GM20000 (cell line): ENCODE results near the gene TMEM87B.
"Not testable (repeated sequence)": the region's sequence is repeated elsewhere in the genome, so short reads cannot be mapped to it uniquely, and the experiment has no call there.

ENCODE experiments used
- DNase-seq: peaks from one replicate; pipeline ENCODE4 v3.0.0; 2012; ENCODE audit warnings: low spot score
- TF ChIP-seq, protein P1 (sequence below): IDR thresholded peaks from 2 replicates; pipeline ENCODE4 v1.5.1; 2012; ENCODE audit warnings: mild to moderate bottlenecking, control low read depth; ENCODE audit errors: extremely low read depth, missing control alignments

The TMEM87B gene

GRCh38 chr2:112059671-112060070 lies 4.6 kb downstream of the TMEM87B start:
- no peak for DNase-seq
- TF ChIP-seq, protein P1, sequence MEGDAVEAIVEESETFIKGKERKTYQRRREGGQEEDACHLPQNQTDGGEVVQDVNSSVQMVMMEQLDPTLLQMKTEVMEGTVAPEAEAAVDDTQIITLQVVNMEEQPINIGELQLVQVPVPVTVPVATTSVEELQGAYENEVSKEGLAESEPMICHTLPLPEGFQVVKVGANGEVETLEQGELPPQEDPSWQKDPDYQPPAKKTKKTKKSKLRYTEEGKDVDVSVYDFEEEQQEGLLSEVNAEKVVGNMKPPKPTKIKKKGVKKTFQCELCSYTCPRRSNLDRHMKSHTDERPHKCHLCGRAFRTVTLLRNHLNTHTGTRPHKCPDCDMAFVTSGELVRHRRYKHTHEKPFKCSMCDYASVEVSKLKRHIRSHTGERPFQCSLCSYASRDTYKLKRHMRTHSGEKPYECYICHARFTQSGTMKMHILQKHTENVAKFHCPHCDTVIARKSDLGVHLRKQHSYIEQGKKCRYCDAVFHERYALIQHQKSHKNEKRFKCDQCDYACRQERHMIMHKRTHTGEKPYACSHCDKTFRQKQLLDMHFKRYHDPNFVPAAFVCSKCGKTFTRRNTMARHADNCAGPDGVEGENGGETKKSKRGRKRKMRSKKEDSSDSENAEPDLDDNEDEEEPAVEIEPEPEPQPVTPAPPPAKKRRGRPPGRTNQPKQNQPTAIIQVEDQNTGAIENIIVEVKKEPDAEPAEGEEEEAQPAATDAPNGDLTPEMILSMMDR = no peak

DNA sequence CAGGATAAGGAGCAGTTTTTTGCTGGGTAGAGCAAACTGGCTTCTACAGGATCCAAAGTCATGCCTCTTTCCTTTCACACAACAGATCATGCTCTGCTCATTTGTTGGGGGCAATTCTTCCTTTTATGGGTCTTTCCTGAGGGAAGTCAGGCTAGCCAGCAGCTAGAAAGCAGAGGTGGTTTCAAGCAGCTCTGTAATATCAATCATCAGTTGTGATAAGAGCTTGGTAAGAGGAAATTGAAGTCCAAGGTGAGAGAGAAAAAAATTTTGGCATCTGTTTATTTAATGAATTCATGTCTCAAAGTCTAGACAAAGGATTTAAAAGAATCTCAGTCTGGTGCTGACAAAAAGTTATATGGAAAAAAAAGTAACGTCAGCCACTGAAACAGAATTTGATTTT lies 6.2 kb downstream of the TMEM87B start:
- no peak for DNase-seq
- TF ChIP-seq, protein P1 = no peak

DNA sequence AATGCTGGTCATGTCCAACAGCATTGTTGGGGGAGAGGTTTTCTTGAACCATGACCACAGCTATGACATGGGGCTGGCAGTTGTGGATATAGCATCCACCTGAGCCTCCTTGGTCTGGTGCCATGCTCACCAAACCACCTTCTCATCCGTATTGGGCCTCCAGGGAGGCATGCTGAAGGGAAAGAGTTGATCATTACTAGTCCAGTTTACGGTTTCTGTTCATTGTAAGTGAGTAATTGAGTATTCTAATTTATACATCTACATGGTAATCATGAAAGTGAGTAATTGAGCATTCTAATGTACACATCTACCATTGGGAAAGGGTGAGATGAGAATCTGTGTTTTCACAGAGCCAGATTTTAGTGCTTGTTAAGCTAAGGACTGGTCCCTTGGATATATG lies 6.8 kb downstream of the TMEM87B start:
- DNase-seq = no peak
- TF ChIP-seq, protein P1 = no peak

GRCh38 chr2:112062894-112063293 lies 7.8 kb downstream of the TMEM87B start:
- TF ChIP-seq, protein P1 = no peak
- no peak for DNase-seq

DNA sequence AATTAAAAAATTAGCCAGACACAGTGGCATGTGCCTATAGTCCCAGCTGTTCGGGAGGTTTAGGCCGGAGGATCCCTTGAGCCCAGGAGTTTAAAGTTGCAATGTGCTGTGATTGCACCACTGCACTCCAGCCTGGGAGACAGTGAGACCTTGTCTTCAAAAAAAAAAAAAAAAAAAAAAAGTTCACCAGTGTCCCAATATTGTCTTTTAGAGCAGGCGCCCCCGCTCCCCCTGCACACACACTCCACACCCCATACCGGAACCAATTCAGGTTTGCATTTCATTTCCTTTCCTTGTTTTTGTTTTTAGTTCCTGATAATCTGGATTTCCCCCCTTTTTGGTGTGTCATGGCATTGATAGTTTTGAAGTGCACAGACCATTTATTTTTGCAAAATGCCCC lies 10.4 kb downstream of the TMEM87B start:
- TF ChIP-seq, protein P1 = no peak
- no peak for DNase-seq

DNA sequence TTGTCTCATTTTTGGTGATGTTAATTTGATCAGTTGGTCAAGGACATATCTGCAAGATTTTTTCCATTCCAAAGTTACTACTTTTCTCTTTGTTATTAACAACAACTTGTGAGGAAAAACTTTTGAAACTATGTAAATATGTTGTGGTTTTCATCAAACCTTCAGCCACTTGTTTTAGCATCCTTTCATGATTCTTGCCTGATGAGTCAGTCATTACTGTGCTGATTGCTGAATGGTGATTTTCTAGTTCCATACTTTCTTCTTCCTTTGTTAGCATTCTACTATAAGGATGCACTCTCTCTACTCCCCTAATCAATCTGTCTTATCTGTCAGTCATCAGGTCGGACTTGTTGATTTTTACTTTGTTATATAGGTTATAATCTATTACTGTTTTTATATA lies 10.9 kb downstream of the TMEM87B start:
- TF ChIP-seq, protein P1 = no peak
- DNase-seq = no peak

GRCh38 chr2:112069794-112070193 lies 14.7 kb downstream of the TMEM87B start:
- not testable (repeated sequence) for DNase-seq

DNA sequence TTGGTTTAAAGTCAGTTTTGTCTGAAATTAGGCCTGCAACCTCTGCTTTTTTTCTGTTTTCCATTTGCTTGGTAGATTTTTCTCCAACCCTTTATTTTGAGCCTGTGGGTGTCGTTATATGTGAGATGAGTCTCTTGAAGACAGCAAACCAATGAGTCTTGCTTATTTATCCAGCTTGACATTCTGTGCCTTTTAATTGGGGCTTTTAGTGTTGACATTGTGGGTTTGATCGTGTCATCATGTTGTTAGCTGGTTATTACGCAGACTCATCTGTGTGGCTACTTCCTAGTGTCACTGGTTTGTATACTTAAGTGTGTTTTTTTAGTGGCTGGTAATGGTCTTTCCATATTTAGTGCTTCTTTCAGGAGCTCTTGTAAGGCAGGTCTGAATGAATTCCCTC lies 18.8 kb downstream of the TMEM87B start:
- no peak for DNase-seq
- TF ChIP-seq, protein P1 = no peak
